Urinary bladder (tissue), 4 donors: ENCODE results near the gene IKZF3. TPM values are rescaled to one million over a fixed set of nuclear protein-coding genes. Genes with fewer than 3 reads are reported as not detected.
"Not testable (repeated sequence)": the region's sequence is repeated elsewhere in the genome, so short reads cannot be mapped to it uniquely, and the experiment has no call there.

Experiments used
- DNase-seq: peaks from one replicate; pipeline ENCODE4 v3.0.0-alpha.2; 2015; ENCODE audit errors: extremely low spot score
- H3K27ac ChIP-seq: one replicate; pipeline ENCODE4 v1.5.1; 2013; ENCODE audit warnings: low read depth, mild to moderate bottlenecking, moderate library complexity
- H3K36me3 ChIP-seq: one replicate; pipeline ENCODE4 v1.6.1; 2013; ENCODE audit warnings: mild to moderate bottlenecking, moderate library complexity; ENCODE audit not compliant: insufficient read depth
- H3K4me1 ChIP-seq: one replicate; pipeline ENCODE4 v1.6.1; 2013; ENCODE audit warnings: mild to moderate bottlenecking, moderate library complexity; ENCODE audit not compliant: insufficient read depth
- H3K4me3 ChIP-seq: one replicate; pipeline ENCODE4 v1.5.1; 2013; ENCODE audit warnings: low read depth, low read length
- WGBS: extraction: QIAGEN DNeasy Blood & Tissue Kit; methylation state at CpG from one replicate; pipeline ENCODE4 v1.1.7; 2013; 5-methylcytosine and 5-hydroxymethylcytosine counted together
- polyA plus RNA-seq: library from polyadenylated mRNA; stranded (reverse); fragments of 200-250 nt; gene quantifications from one replicate; pipeline ENCODE4 v1.2.3, GENCODE V29; 2013
- total RNA-seq: library from RNA; depleted of rRNA; stranded (reverse); fragments of >200 nt; gene quantifications from one replicate; pipeline ENCODE4 v1.2.3, GENCODE V29; 2014
- donor health status: healthy with polysubstance abuse.
- donor health status: healthy.

The IKZF3 gene
- total and polyA plus RNA-seq, 2 donors = 0.58 to 1.2 TPM

- Histone ChIP-seq H3K36me3 (no peaks in the 10 kb centered on the region), H3K4me3 (no peak overlapping the region), H3K27ac (no peak overlapping the region), H3K4me1 (no peaks in the 10 kb centered on the region)
- WGBS = 57% methylated on average over 4 of the region's 4 CpGs
- DNase-seq = no peak
These were observed 90.1 kb downstream of the IKZF3 start for GRCh38 chr17:39774047-39774446.

- Histone ChIP-seq H3K27ac (no peak overlapping the region), H3K4me3 (no peak overlapping the region), H3K36me3 (no peaks in the 10 kb centered on the region), H3K4me1 (no peaks in the 10 kb centered on the region)
- 74% methylated on average over 7 of the region's 7 CpGs for WGBS
- no peak for DNase-seq
These were observed 90.9 kb downstream of the IKZF3 start for GRCh38 chr17:39772987-39773934.

- Histone ChIP-seq H3K27ac (no peak overlapping the region), H3K4me1 (no peaks in the 10 kb centered on the region), H3K36me3 (no peaks in the 10 kb centered on the region), H3K4me3 (no peak overlapping the region)
- no peak for DNase-seq
These were observed 91.7 kb downstream of the IKZF3 start for GRCh38 chr17:39772415-39772814.

- peak; percentile 73 for DNase-seq
- Histone ChIP-seq H3K36me3 (no peaks in the 10 kb centered on the region), H3K4me3 (no peak overlapping the region), H3K4me1 (no peaks in the 10 kb centered on the region), H3K27ac (no peak overlapping the region)
- 42% methylated on average over 8 of the region's 8 CpGs for WGBS
These were observed 94.0 kb downstream of the IKZF3 start for GRCh38 chr17:39769974-39770587.

GRCh38 chr17:39767147-39767546 lies 97.0 kb downstream of the IKZF3 start:
- DNase-seq = no peak
- H3K4me1 ChIP-seq = no peaks in the 10 kb centered on the region
- no peak overlapping the region for H3K4me3 ChIP-seq
- no peaks in the 10 kb centered on the region for H3K36me3 ChIP-seq
- no peak overlapping the region for H3K27ac ChIP-seq
- WGBS = 37% methylated on average over 3 of the region's 3 CpGs

- no peak for DNase-seq
- H3K4me1 ChIP-seq = no peaks in the 10 kb centered on the region
- no peak overlapping the region for H3K4me3 ChIP-seq
- WGBS = 91% methylated on average over 18 of the region's 18 CpGs
- H3K36me3 ChIP-seq = no peaks in the 10 kb centered on the region
- H3K27ac ChIP-seq = no peak overlapping the region
These were observed 98.3 kb downstream of the IKZF3 start for GRCh38 chr17:39765766-39766165.

GRCh38 chr17:39765175-39765574 lies 98.9 kb downstream of the IKZF3 start:
- Histone ChIP-seq H3K4me1 (no peaks in the 10 kb centered on the region), H3K4me3 (no peak overlapping the region), H3K27ac (no peak overlapping the region), H3K36me3 (no peaks in the 10 kb centered on the region)
- WGBS = 27% methylated on average over 3 of the region's 3 CpGs
- no peak for DNase-seq

GRCh38 chr17:39764171-39764570 lies 99.9 kb downstream of the IKZF3 start:
- WGBS = 79% methylated on average over 3 of the region's 3 CpGs
- H3K4me1 ChIP-seq = not testable (repeated sequence)

GRCh38 chr17:39763051-39763820 lies 100.9 kb downstream of the IKZF3 start:
- no peaks in the 10 kb centered on the region for H3K36me3 ChIP-seq
- no peak for DNase-seq
- no peaks in the 10 kb centered on the region for H3K4me1 ChIP-seq
- WGBS = 41% methylated on average over 5 of the region's 5 CpGs
- no peak overlapping the region for H3K27ac ChIP-seq
- no peak overlapping the region for H3K4me3 ChIP-seq

More at GRCh38 chr17:39764171-39764570, 99.9 kb downstream of the IKZF3 start:
- DNase-seq, H3K27ac ChIP-seq, H3K36me3 ChIP-seq, H3K4me3 ChIP-seq: not testable (repeated sequence)

- Histone ChIP-seq H3K27ac (no peak overlapping the region), H3K4me1 (no peaks in the 10 kb centered on the region), H3K36me3 (no peaks in the 10 kb centered on the region), H3K4me3 (no peak overlapping the region)
- WGBS = 90% methylated on average over 10 of the region's 10 CpGs
- no peak for DNase-seq
These were observed 102.1 kb downstream of the IKZF3 start for GRCh38 chr17:39761861-39762496.

GRCh38 chr17:39759204-39759603 lies 104.9 kb downstream of the IKZF3 start:
- no peak overlapping the region for H3K27ac ChIP-seq
- no peak for DNase-seq
- no peaks in the 10 kb centered on the region for H3K36me3 ChIP-seq
- 85% methylated on average over 5 of the region's 5 CpGs for WGBS
- no peak overlapping the region for H3K4me3 ChIP-seq
- H3K4me1 ChIP-seq = no peaks in the 10 kb centered on the region

- H3K36me3 ChIP-seq = no peaks in the 10 kb centered on the region
- WGBS = 67% methylated on average over 12 of the region's 12 CpGs
- no peak for DNase-seq
- no peak overlapping the region for H3K4me3 ChIP-seq
- no peaks in the 10 kb centered on the region for H3K4me1 ChIP-seq
- H3K27ac ChIP-seq = no peak overlapping the region
These were observed 105.9 kb downstream of the IKZF3 start for GRCh38 chr17:39757931-39758873.
